ENCODE results near the gene ZIC5.

The ZIC5 gene

GRCh38 chr13:99987154-99988019, 15.8 kb upstream of the ZIC5 start:
- no peak for DNase-seq (ENCODE audit: low spot score)

DNA sequence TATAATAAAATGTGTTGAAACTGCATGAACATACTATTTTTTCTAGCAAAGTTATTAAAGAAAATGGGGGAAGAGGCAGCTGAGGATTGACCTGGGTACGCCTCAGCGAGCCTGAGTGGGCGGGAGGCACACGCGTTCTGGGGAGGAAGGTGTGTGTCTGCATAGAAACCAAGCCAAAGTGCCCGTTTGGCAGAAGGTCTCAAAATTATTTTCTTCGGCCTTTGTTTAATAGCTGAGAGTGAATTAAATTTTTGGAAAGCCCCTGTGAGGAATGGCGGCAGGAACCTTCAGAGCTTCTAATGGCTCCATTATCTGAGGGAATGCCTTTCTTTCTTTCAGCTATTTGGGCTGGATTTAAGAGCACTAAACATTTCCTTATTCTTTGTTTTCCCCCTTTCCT, 15.2 kb upstream of the ZIC5 start:
- DNase-seq (ENCODE audit: low spot score) = no peak

GRCh38 chr13:99985886-99986527, 14.4 kb upstream of the ZIC5 start:
- no peak for DNase-seq (ENCODE audit: low spot score)

DNA sequence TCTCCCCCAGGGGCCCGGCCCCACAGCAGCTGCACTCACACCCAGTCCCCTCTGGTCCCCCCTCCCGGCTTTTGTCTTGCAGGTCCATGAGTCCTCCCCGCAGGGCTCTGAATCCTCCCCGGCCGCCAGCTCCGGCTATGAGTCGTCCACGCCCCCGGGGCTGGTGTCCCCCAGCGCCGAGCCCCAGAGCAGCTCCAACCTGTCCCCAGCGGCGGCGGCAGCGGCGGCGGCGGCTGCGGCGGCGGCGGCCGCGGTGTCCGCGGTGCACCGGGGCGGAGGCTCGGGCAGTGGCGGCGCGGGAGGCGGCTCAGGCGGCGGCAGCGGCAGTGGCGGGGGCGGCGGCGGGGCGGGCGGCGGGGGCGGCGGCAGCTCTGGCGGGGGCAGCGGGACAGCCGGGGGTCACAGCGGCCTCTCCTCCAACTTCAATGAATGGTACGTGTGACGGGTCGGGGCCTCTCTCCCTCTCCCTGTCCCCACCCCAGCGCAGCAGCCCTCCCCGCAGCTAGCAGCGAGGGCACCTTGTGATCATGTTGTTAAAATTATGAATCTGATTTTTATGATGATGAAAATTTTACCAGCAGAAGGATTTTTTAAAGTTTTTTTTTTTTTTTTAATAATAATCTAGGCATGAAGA, 13.8 kb upstream of the ZIC5 start:
- no peak for DNase-seq (ENCODE audit: low spot score)

- DNase-seq (ENCODE audit: low spot score) = no peak
These were observed 13.1 kb upstream of the ZIC5 start for GRCh38 chr13:99984461-99985240.

DNA sequence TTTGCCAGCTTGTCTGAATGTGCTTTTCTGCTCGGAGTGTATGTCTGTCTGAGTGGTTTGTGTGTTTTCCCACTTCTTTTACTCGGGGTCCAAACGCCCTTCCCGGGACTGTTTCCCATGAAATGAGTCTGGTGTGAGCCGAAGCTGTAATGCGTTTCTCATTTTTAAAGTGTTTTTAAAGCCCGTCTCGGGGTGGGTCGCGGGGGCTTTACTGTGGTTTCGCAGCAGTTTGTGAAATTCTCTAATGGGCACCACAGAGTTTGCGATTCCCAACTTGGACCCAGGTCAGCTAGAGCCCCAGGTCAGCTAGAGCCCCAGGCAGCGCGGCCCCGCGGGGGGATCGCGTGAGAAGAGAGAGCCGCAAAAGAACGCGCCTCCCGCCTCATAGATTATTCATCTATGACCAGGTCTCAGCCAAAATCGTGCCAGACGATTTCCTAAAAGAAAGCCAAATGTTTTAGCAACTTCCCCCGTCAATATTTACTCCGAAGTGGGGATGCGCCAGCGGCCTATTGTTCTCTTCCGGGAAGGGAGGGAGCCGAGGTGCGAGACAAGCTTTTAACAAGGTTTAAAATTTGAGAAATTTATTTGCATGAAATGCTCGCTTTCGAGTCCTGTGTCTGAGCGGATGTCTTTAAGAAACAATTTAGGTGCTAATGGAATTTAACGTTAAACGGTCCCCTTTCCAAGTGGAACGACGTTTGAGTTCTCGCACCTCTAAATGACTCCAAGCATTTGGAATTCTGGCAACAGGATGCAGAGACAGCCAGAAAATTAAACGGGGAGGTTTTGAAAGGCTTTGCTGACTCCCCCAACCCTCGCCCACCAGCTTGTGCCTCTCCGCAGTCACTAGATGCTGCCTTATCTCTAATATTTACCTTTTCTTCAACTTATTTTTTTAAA, 12.2 kb upstream of the ZIC5 start:
- DNase-seq (ENCODE audit: low spot score) = no peak

DNA sequence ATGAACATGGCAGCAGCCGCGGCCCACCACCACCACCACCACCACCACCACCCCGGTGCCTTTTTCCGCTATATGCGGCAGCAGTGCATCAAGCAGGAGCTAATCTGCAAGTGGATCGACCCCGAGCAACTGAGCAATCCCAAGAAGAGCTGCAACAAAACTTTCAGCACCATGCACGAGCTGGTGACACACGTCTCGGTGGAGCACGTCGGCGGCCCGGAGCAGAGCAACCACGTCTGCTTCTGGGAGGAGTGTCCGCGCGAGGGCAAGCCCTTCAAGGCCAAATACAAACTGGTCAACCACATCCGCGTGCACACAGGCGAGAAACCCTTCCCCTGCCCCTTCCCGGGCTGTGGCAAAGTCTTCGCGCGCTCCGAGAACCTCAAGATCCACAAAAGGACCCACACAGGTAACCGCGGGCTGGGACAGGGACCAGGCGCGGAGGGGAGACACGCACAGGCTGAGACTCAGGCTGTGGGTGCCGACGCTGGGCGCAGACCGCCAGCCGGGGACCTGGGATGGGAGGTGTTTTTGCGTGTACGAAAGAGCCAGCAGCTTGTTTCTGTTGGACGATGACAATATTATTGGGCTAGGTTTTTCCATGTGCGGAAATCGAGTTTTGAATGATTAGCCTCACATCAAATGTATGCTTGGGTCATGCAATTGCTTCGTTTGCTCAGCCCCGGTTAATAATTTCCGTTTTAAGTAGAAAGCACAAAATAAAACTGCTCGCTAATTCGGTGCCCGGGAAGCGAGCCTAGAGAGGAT, 11.3 kb upstream of the ZIC5 start:
- no peak for DNase-seq (ENCODE audit: low spot score)

- no peak for DNase-seq (ENCODE audit: low spot score)
These were observed 10.6 kb upstream of the ZIC5 start for GRCh38 chr13:99982036-99982730.

DNA sequence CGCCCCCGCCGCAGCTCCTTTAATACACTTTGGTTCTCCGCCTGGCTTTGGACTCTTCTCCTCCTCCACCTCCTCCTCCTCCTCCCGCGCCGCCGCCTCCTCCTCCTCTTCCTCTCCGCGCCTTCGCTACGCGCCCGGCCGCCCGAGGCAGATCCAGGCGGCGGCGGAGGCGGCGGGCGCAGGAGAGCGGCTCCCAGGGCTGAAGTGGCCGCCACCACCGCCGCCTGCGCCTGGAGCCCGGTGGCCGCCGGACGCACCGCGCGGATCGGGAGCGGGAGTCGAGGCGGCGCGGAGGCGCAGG, 10.1 kb upstream of the ZIC5 start, which contains the start of gene ZIC2:
TSS of gene ZIC2 (plus strand) at position 50 of the 301 bp plus-strand sequence. CDS start 281 bp downstream, outside the sequence.
- DNase-seq (ENCODE audit: low spot score) = no peak

GRCh38 chr13:99980824-99981734, 9.5 kb upstream of the ZIC5 start:
- no peak for DNase-seq (ENCODE audit: low spot score)

- peak; percentile 27 for DNase-seq (ENCODE audit: low spot score)
These were observed 8.7 kb upstream of the ZIC5 start for GRCh38 chr13:99980201-99980823.

DNA sequence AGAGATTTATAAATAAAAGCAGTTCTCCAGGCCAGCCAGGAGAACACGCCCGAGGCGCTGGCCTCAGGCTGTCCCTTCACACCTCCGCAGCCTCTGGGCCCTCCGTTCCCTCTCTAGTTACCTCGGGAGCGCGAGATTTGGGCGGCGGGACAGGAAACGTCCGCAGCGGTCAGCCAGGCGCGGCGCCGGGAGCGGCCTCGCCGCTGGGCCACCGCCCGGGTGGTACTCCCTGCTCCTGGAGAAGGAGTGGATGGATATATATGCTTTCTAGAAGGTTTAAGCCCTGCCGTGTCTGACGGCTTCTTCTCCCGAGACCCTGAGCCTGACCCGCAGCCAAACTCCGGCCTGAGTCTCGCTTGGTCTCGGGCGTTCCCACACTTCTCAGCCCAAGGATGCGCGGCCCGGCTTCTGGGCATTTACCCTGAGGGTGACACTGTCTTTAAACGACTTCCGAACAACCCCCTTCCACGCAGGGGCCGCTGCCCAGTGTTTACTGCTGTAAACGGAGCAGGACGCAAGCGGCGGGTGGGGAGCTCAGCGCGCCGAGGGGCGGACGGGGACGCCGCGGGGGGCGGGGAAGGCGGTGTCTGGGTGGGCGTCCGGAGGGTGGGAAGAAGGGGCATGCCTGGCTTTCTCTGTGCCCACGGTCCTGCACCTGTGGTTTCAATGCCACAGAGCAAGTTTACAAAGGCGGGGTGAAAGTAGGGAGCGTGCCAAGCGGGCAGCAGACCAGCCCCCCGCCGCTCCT, 8.1 kb upstream of the ZIC5 start:
- no peak for DNase-seq (ENCODE audit: low spot score)

DNA sequence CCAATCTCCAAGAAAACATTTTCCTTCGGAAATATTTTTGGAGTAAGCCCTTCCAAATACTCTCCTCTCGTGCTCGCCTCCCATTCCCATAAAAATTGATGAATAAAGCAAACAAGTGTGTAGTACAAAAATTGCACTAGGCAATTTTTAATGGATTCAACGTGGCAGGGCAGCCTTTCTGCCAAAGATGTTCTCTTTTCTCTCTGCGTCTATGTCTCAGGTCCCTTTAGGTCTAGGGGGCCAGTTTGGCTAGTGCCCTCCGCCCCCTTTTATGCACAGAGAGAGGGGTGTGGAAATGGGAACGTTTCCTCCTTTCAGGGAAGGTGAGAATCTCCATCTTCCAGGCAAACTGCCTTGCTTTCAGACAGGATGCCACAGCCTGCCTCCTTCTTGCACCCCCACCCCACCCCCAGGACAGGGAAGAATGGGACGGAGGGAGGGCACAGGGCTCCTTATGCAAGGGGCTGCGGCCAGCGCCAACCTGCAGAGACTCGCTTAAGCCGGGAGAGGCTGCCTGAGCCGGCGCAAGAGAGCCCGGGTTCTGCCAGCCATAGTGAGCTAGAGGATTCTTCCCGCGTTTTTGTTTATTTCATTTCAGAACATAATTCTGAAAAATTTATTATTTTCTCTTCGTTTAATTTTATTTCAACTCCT, 7.4 kb upstream of the ZIC5 start:
- DNase-seq (ENCODE audit: low spot score) = no peak

DNA sequence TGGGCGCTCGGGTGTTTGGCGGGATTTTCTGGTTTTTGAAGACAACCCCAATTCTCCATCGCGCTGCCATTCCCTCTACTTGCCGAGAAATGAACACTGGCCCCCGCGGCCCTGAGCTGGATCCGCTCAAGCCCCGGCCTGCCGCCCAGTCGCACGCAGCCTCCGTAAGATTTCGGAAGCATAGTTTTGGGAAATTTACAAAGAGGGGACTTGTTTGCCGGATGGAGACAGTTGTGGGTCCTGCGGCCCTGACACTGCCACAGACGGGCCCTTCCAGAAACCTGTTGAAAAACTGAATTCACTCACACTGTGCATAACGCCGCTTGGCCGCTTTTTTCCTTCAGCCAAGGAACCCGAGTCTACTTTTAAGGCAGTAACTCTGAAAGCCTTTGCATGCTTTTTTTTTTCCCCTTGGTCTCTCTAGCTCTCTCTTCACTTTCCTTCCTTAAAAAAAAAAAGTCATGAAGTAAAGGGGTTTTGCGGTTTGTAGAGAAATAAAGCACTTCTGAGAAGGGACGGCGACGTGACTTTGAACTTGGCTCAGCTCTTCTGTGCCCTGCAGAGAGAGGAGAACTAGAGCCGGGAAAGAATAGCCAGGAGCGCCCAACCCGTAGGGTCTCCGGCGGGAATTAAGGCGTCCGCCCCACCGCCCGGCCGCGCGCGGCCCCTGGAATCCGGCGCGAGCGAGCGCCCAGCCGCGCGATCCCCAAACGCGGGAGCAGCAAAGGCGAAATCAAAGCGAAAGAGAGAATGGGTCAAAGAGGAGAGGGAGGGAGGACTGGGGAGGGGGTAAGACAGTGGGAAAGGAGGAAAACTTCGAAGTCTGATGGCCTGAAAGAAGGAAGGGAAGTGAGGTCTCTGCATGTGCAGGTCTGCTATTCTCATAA, 6.6 kb upstream of the ZIC5 start:
- DNase-seq (ENCODE audit: low spot score) = no peak

DNA sequence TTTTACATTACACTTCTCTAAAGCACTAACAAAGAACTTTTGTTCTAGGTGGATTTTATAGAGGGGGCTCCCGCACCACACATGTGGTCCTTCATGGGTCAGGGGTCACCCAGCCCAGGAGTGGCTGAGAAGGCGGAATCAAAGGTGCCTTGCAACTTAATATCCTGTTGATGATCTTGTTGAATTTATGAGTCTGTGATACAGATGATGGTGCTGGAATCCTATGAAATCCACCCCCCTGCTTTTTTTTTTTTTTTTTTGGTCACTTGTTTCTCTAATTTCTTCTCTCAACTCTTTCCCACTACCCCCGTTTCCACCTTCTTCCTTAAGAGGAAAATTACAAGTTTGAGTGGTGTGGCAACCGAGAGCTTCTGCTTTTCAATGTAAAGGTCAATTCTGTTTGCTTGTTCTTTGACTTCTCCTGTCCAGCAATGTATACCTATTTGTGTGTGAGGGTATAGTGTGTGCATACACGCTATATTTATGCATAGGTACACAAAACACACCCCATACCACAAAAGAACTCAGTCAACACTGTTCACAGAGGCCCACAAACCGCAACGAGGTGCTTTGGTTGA, 5.9 kb upstream of the ZIC5 start:
- no peak for DNase-seq (ENCODE audit: low spot score)

DNA sequence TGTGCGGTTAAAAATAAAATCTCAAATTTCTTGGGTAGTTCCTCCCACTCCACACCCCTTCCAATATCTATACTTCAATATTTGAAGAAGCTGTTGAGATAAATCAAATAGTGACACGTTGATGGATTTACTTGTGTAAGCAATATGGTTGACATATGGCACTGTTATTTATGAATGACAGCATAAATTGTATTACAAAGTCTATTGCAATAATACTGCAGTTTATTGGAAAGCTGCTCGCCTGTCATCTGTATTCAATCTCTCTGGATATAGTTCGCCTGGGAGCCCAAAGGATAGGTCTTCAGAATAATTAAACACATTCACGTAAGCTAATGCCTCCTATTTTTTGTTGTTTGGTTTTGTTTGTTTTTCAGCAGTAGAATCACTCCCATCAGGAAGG, 5.0 kb upstream of the ZIC5 start:
- DNase-seq (ENCODE audit: low spot score) = no peak
